H1 (cell line): ENCODE results near the gene COL5A1. TPM values are rescaled to one million over a fixed set of nuclear protein-coding genes. Genes with fewer than 3 reads are reported as not detected.

Experiments used
- CTCF ChIA-PET: fragments of 300-600 bp; sonication (Branson Sonifier 250); formaldehyde crosslinking; loops from one replicate; lab custom pipeline; 2021; ENCODE audit not compliant: partially characterized antibody; lab: Charles Lee
- POLR2A ChIA-PET: fragments of 300-600 bp; sonication (Branson Sonifier 250); formaldehyde crosslinking; loops from one replicate; lab custom pipeline; 2021; ENCODE audit warnings: inconsistent platforms; ENCODE audit not compliant: partially characterized antibody; lab: Charles Lee
- DNase-seq, 2 experiments: peaks; one replicate each; pipeline versions ENCODE4 v3.0.0 to v3.0.0-alpha.2; 2010 to 2022; ENCODE audit warnings: low spot score in 2 of 2, low read depth in 1 of 2, mixed read lengths in 1 of 2
- FAIRE-seq: peaks from 2 replicates; lab custom pipeline; 2011; peaks lifted over from hg19 to GRCh38; lab: Jason Lieb, UNC
- H2AFZ ChIP-seq: 2 replicates; pipeline ENCODE4 v1.8.1; 2012; ENCODE audit warnings: low read length, inconsistent platforms
- H2AK5ac ChIP-seq: 2 replicates; pipeline ENCODE4 v1.6.1; 2013; ENCODE audit warnings: low read depth, low read length
- H2BK120ac ChIP-seq: replicated peaks from 2 replicates; pipeline ENCODE3; 2013; ENCODE audit warnings: low read depth, low read length, inconsistent platforms
- H2BK12ac ChIP-seq: 2 replicates; pipeline ENCODE4 v1.6.1; 2013; ENCODE audit warnings: low read depth, low read length
- H2BK15ac ChIP-seq: 2 replicates; pipeline ENCODE4 v1.6.1; 2013; ENCODE audit warnings: low read length
- H2BK20ac ChIP-seq: 2 replicates; pipeline ENCODE4 v1.6.1; 2013; ENCODE audit warnings: low read length
- H2BK5ac ChIP-seq: 2 replicates; pipeline ENCODE4 v1.6.1; 2013; ENCODE audit warnings: low read depth, low read length
- H3K14ac ChIP-seq: 2 replicates; pipeline ENCODE4 v1.6.1; 2013; ENCODE audit warnings: inconsistent platforms; ENCODE audit not compliant: insufficient read length
- H3K18ac ChIP-seq: 2 replicates; pipeline ENCODE4 v1.6.1; 2013; ENCODE audit warnings: low read length; ENCODE audit errors: extremely low read depth
- H3K23ac ChIP-seq: 2 replicates; pipeline ENCODE4 v1.6.1; 2013; ENCODE audit warnings: inconsistent platforms; ENCODE audit not compliant: insufficient read length
- H3K23me2 ChIP-seq: 2 replicates; pipeline ENCODE4 v1.6.1; 2013; ENCODE audit warnings: low read depth, low read length
- H3K27ac ChIP-seq: 2 replicates; pipeline ENCODE4 v1.6.1; 2011; ENCODE audit warnings: low read depth, low read length, inconsistent platforms
- H3K27me3 ChIP-seq, 4 experiments: replicated peaks in 1 of 4; 1 replicate in 1 of 4; 2 replicates in 3 of 4; pipeline versions ENCODE4 v1.6.1 to v1.8.1; 2011 to 2013; ENCODE audit warnings: low read length in 3 of 4, mild to moderate bottlenecking in 3 of 4, inconsistent platforms in 2 of 4, mixed read lengths in 2 of 4, moderate library complexity in 1 of 4; ENCODE audit not compliant: control insufficient read depth in 3 of 4, insufficient read depth in 3 of 4; ENCODE audit errors: extremely low read depth in 1 of 4
- H3K36me3 ChIP-seq, 4 experiments: 2 replicates each; pipeline versions ENCODE4 v1.6.1 to v1.8.1; 2011 to 2013; ENCODE audit warnings: mild to moderate bottlenecking in 4 of 4, low read length in 3 of 4, moderate library complexity in 2 of 4, control low read depth in 1 of 4, inconsistent platforms in 1 of 4; ENCODE audit not compliant: insufficient read depth in 4 of 4, control insufficient read depth in 2 of 4
- H3K4ac ChIP-seq: replicated peaks from 2 replicates; pipeline ENCODE3; 2013; ENCODE audit warnings: low read length, low read depth, mixed read lengths, inconsistent platforms; ENCODE audit not compliant: insufficient read length
- H3K4me1 ChIP-seq, 4 experiments: replicated peaks in 1 of 4; 1 replicate in 1 of 4; 2 replicates in 3 of 4; pipeline versions ENCODE4 v1.6.1 to v1.8.1; 2011 to 2013; ENCODE audit warnings: low read length in 3 of 4, inconsistent platforms in 2 of 4, mixed read lengths in 1 of 4; ENCODE audit not compliant: insufficient read depth in 4 of 4, control insufficient read depth in 3 of 4
- H3K4me2 ChIP-seq, 2 experiments: 2 replicates each; pipeline versions ENCODE4 v1.6.1 to v1.8.1; 2011 to 2013; ENCODE audit warnings: low read depth in 2 of 2, low read length in 2 of 2, control low read depth in 1 of 2, inconsistent platforms in 1 of 2, mild to moderate bottlenecking in 1 of 2; ENCODE audit not compliant: insufficient read depth in 1 of 2
- H3K4me3 ChIP-seq, 4 experiments: fragments of 200-600, 300-600 bp in 1 of 4; sonication (generic), shearing (Covaris generic), sonication (Bioruptor Twin) in 1 of 4; 2 replicates each; pipeline versions ENCODE4 v1.5.1 to v1.8.1; 2011 to 2016; ENCODE audit warnings: low read length in 4 of 4, low read depth in 3 of 4, control low read depth in 2 of 4, inconsistent platforms in 2 of 4, mild to moderate bottlenecking in 2 of 4, mixed read lengths in 1 of 4, moderate library complexity in 1 of 4; ENCODE audit not compliant: insufficient read depth in 2 of 4; ENCODE audit errors: extremely low read depth in 1 of 4
- H3K56ac ChIP-seq: replicated peaks from 2 replicates; pipeline ENCODE3; 2013; ENCODE audit warnings: low read depth, mild to moderate bottlenecking, mixed read lengths, low read length, inconsistent platforms; ENCODE audit not compliant: insufficient read length
- H3K79me1 ChIP-seq: 2 replicates; pipeline ENCODE4 v1.6.1; 2013; ENCODE audit warnings: low read depth, low read length, control low read depth
- H3K79me2 ChIP-seq, 2 experiments: 2 replicates each; pipeline versions ENCODE4 v1.6.1 to v1.8.1; 2012 to 2013; ENCODE audit warnings: low read length in 2 of 2, mild to moderate bottlenecking in 2 of 2, inconsistent platforms in 1 of 2; ENCODE audit not compliant: insufficient read depth in 2 of 2, control insufficient read depth in 1 of 2
- H3K9ac ChIP-seq, 4 experiments: replicated peaks in 1 of 4; 1 replicate in 1 of 4; 2 replicates in 3 of 4; pipeline versions ENCODE4 v1.6.1 to v1.8.1; 2011 to 2013; ENCODE audit warnings: low read depth in 3 of 4, low read length in 3 of 4, control low read depth in 2 of 4, mild to moderate bottlenecking in 2 of 4, moderate library complexity in 2 of 4, inconsistent platforms in 1 of 4; ENCODE audit errors: extremely low read depth in 1 of 4
- H3K9me3 ChIP-seq, 2 experiments: 2 replicates each; pipeline versions ENCODE4 v1.6.1 to v1.8.1; 2012 to 2013; ENCODE audit warnings: mild to moderate bottlenecking in 2 of 2, moderate library complexity in 2 of 2, control low read depth in 1 of 2, inconsistent platforms in 1 of 2, low read depth in 1 of 2, low read length in 1 of 2, mixed read lengths in 1 of 2; ENCODE audit not compliant: insufficient read depth in 2 of 2
- H4K20me1 ChIP-seq, 2 experiments: replicated peaks in 1 of 2; 2 replicates each; pipeline versions ENCODE3 to v1.8.1; 2011 to 2013; ENCODE audit warnings: inconsistent platforms in 2 of 2, low read length in 2 of 2, mild to moderate bottlenecking in 1 of 2; ENCODE audit not compliant: insufficient read depth in 2 of 2, control insufficient read depth in 1 of 2
- H4K5ac ChIP-seq: 2 replicates; pipeline ENCODE4 v1.6.1; 2013; ENCODE audit warnings: low read length, low read depth, mixed read lengths, inconsistent platforms; ENCODE audit not compliant: insufficient read length
- H4K8ac ChIP-seq: 2 replicates; pipeline ENCODE4 v1.8.0; 2013; ENCODE audit warnings: mild to moderate bottlenecking, moderate library complexity, low read length, inconsistent platforms; ENCODE audit not compliant: insufficient read depth; ENCODE audit errors: extremely low read depth
- H4K91ac ChIP-seq: replicated peaks from 2 replicates; pipeline ENCODE3; 2013; ENCODE audit warnings: low read length, mixed read lengths, inconsistent platforms; ENCODE audit not compliant: insufficient read length
- E2F6 ChIP-seq: IDR thresholded peaks from 2 replicates; pipeline ENCODE4 v1.6.1; 2012; ENCODE audit warnings: inconsistent platforms
- EGR1 ChIP-seq: IDR thresholded peaks from 2 replicates; pipeline ENCODE4 v1.6.1; 2011; ENCODE audit warnings: low read depth, low read length, borderline replicate concordance
- GABPA ChIP-seq: IDR thresholded peaks from 2 replicates; pipeline ENCODE4 v1.6.1; 2011; ENCODE audit warnings: mild to moderate bottlenecking, low read length, moderate library complexity, borderline replicate concordance; ENCODE audit not compliant: insufficient read depth
- SIN3A ChIP-seq, 2 experiments: IDR thresholded peaks in 1 of 2; conservative IDR thresholded peaks in 1 of 2; 2 replicates each; pipeline ENCODE4 v1.6.1; 2011 to 2012; ENCODE audit warnings: low read length in 2 of 2, improper control_type of control experiment in 1 of 2, low read depth in 1 of 2, mild to moderate bottlenecking in 1 of 2
- SIRT6 ChIP-seq: IDR thresholded peaks from one replicate; pipeline ENCODE4 v1.7.1; 2012; ENCODE audit warnings: low read length, inconsistent platforms
- SP2 ChIP-seq: IDR thresholded peaks from 2 replicates; pipeline ENCODE4 v1.6.1; 2012; ENCODE audit warnings: mild to moderate bottlenecking, low read length, inconsistent platforms
- WGBS, 2 experiments: shearing (Covaris generic) in 1 of 2; methylation state at CpG; one replicate each; pipeline versions ENCODE4 v1.1.6 to v1.1.7; 2013 to 2015; ENCODE audit warnings: low lambda C conversion rate in 2 of 2, mixed read lengths in 2 of 2, inconsistent platforms in 1 of 2, low coverage in 1 of 2, missing lambda C conversion rate in 1 of 2; ENCODE audit not compliant: insufficient replicate concordance in 2 of 2, insufficient coverage in 1 of 2, insufficient read length in 1 of 2; ENCODE audit errors: extremely low coverage in 1 of 2, missing lambda C conversion rate in 1 of 2; 5-methylcytosine and 5-hydroxymethylcytosine counted together
- polyA plus RNA-seq, 7 experiments: library from polyadenylated mRNA; depleted of rRNA in 3 of 7; stranded (reverse) in 5 of 7; unstranded in 2 of 7; fragments of >200 nt in 5 of 7; fragments of 200-250 nt in 2 of 7; gene quantifications; 1 replicate in 5 of 7; 2 replicates in 1 of 7; 4 replicates in 1 of 7; pipeline versions ENCODE4 v1.2.1 to v1.2.3, GENCODE V29; 2011 to 2013; ENCODE audit warnings: missing spikeins in 2 of 7, mixed read lengths in 2 of 7
- total RNA-seq: library from RNA; stranded (reverse); fragmentation: NEBNext Ultra II Directional; extraction: Animal tissue kit (Norgen Biotek cat#: 25700); gene quantifications from 2 replicates; pipeline ENCODE4 v1.2.1, GENCODE V29; 2021

The COL5A1 gene
- total and polyA plus RNA-seq, 2 of the 8 experiments (the other 6 are each of a cell fraction or from before 2014, with no cell fraction given): 3.8 to 12.0 TPM

GRCh38 chr9:134854541-134854981 is 213.0 kb downstream of the COL5A1 start:
- Histone ChIP-seq H2AK5ac (no peak overlapping the region), H3K23me2 (no peaks in the 10 kb centered on the region), H3K4me1 (no peaks in the 10 kb centered on the region), H3K23ac (no peak overlapping the region), H3K27me3 (no peaks in the 10 kb centered on the region), H2BK20ac (no peak overlapping the region), H4K8ac (peak overlapping the region; percentile 51; the same call in 1 of the 2 replicates), H4K20me1 (no peaks in the 10 kb centered on the region), H3K4me2 (no peak overlapping the region), H3K56ac (no peak overlapping the region), H3K36me3 (no peaks in the 10 kb centered on the region), H3K4ac (no peak overlapping the region), H3K27ac (no peak overlapping the region), H2BK15ac (no peak overlapping the region), H3K9me3 (peaks cover 15 to 23% of the 10 kb centered on the region in 2 experiments), H3K4me3 (no peak overlapping the region), H3K18ac (no peak overlapping the region), H3K79me1 (no peaks in the 10 kb centered on the region), H2AFZ (no peak overlapping the region), H3K9ac (no peak overlapping the region), H4K5ac (no peak overlapping the region), H3K79me2 (no peaks in the 10 kb centered on the region), H3K14ac (no peak overlapping the region), H2BK12ac (no peak overlapping the region), H2BK5ac (no peak overlapping the region), H2BK120ac (no peak overlapping the region), H4K91ac (no peak overlapping the region)
- TF ChIP-seq E2F6 (no peak), SP2 (no peak), SIRT6 (no peak), EGR1 (no peak), SIN3A (conservative IDR thresholded peaks at IDR 0.05 in 1 of 2, IDR thresholded peaks at IDR 0.05 in 1 of 2; ENCODE audit: low read depth in 1 of 2, low read length in 2 of 2) (no peak), GABPA (no peak)
- ChIA-PET POLR2A (no interaction called here), CTCF (interaction anchor here (0.9 to 2.0 kb wide), 3 partner anchors 14 to 128 kb away, joined by 3 to 6 read pairs (median 3); no protein-coding TSS in a partner anchor)
- no peak for FAIRE-seq
- no peak for DNase-seq
- 96% methylated on average over 10 of the region's 11 CpGs; no CpG with 5 or more reads in 1 of the 2 experiments for WGBS, 2 experiments
